ENCODE measurements around the gene ZNF548. TPM values are rescaled to one million over a fixed set of nuclear protein-coding genes. Genes with fewer than 3 reads are reported as not detected.

ZNF548 gene
- total and polyA plus RNA-seq, 2 experiments from 2014 or later, result 1.9 to 9.8 TPM

- ATAC-seq, result peak; percentile 98
- Mint-ChIP-seq H3K27me3 (ENCODE audit: insufficient read depth, low read depth, poor library complexity) (peaks cover 3% of the 10 kb centered on the region), H3K9me3 (no peaks in the 10 kb centered on the region), H3K4me1 (peaks cover 7% of the 10 kb centered on the region), H3K36me3 (ENCODE audit: low read depth) (peaks cover 2% of the 10 kb centered on the region; the same call in 1 of the 3 replicates), H3K27ac (peak within 1 kb of the TSS; percentile 97), H3K4me3 (peak within 1 kb of the TSS; percentile 98)
- Histone ChIP-seq H3K9me2 (ENCODE audit: insufficient read depth) (no peaks in the 10 kb centered on the region), H3K4me3 (peak within 1 kb of the TSS; percentile 72), H3K4me2 (peak within 1 kb of the TSS; percentile 93), H4K20me1 (replicated peaks; ENCODE audit: insufficient read depth) (no peaks in the 10 kb centered on the region), H3K27ac (ENCODE audit: low read depth) (peak within 1 kb of the TSS; percentile 63), H3K79me2 (replicated peaks; ENCODE audit: insufficient read depth) (peaks cover 13% of the 10 kb centered on the region), H3F3A (replicated peaks; ENCODE audit: low read depth) (no peaks in the 10 kb centered on the region), H3K4me1 (ENCODE audit: insufficient read depth) (no peaks in the 10 kb centered on the region), H3K27me3 (ENCODE audit: insufficient read depth) (no peaks in the 10 kb centered on the region), H2AFZ (peak within 1 kb of the TSS; percentile 19; the same call in 1 of the 2 replicates), H3K36me3 (ENCODE audit: insufficient read depth) (no peaks in the 10 kb centered on the region)
- TF ChIP-seq EZH2 (IDR thresholded peaks at IDR 0.05; ENCODE audit: low read depth, unreplicated experiment), result no peak
- peak; percentile 95 for TF ChIP-seq ETS1 (IDR thresholded peaks at IDR 0.05)
- peak; percentile 99 for TF ChIP-seq CREB1 (CRISPR knock-in tag; IDR thresholded peaks at IDR 0.05; ENCODE audit: low read depth)
- no peak for TF ChIP-seq EZH2phosphoT487 (IDR thresholded peaks at IDR 0.05; ENCODE audit: unreplicated experiment)
- peak; percentile 73 for TF ChIP-seq POLR2AphosphoS5 (IDR thresholded peaks at IDR 0.05; ENCODE audit: low read depth)
- DNase-seq (ENCODE audit: low spot score), result peak; percentile 99
Measured at GRCh38 chr19:57362997-57363687, 26.5 kb upstream of the ZNF548 start, which contains the start of the genes TRAPPC2B and ZNF547. Gene TRAPPC2B (plus strand): TSS chr19:57363551. CDS start chr19:57364834, 1,283 bp downstream. Gene ZNF547 (plus strand): TSS chr19:57363551. CDS start chr19:57368556, 5,005 bp downstream.

GRCh38 chr19:57363688-57364181 lies 25.9 kb upstream of the ZNF548 start:
- H3K27me3 Mint-ChIP-seq (ENCODE audit: insufficient read depth, low read depth, poor library complexity), result peaks cover 3% of the 10 kb centered on the region
- H3K4me3 ChIP-seq, result peak overlapping the region; percentile 72
- no peaks in the 10 kb centered on the region for H3K36me3 ChIP-seq (ENCODE audit: insufficient read depth)
- ATAC-seq (peak; percentile 50), DNase-seq (ENCODE audit: low spot score) (peak; percentile 15)
- H2AFZ ChIP-seq, result no peak overlapping the region
- peak overlapping the region; percentile 93 for H3K4me2 ChIP-seq
- peaks cover 7% of the 10 kb centered on the region for H3K4me1 Mint-ChIP-seq
- H4K20me1 ChIP-seq (replicated peaks; ENCODE audit: insufficient read depth), result no peaks in the 10 kb centered on the region
- H3K9me3 Mint-ChIP-seq, result no peaks in the 10 kb centered on the region
- H3F3A ChIP-seq (replicated peaks; ENCODE audit: low read depth), result no peaks in the 10 kb centered on the region
- peak overlapping the region; percentile 53; the same call in 1 of the 2 replicates for H3K27ac ChIP-seq (ENCODE audit: low read depth)
- peaks cover 13% of the 10 kb centered on the region for H3K79me2 ChIP-seq (replicated peaks; ENCODE audit: insufficient read depth)
- no peaks in the 10 kb centered on the region; the same call in 2 of the 3 replicates for H3K36me3 Mint-ChIP-seq (ENCODE audit: low read depth)
- peak overlapping the region; percentile 97 for H3K27ac Mint-ChIP-seq
- no peaks in the 10 kb centered on the region for H3K27me3 ChIP-seq (ENCODE audit: insufficient read depth)
- H3K4me1 ChIP-seq (ENCODE audit: insufficient read depth), result no peaks in the 10 kb centered on the region
- no peaks in the 10 kb centered on the region for H3K9me2 ChIP-seq (ENCODE audit: insufficient read depth)
- H3K4me3 Mint-ChIP-seq, result peak overlapping the region; percentile 98
- TF ChIP-seq REST (IDR thresholded peaks at IDR 0.05; ENCODE audit: unreplicated experiment) (no peak), ZNF462 (CRISPR knock-in tag; IDR thresholded peaks at IDR 0.05) (no peak), CREB1 (CRISPR knock-in tag; IDR thresholded peaks at IDR 0.05; ENCODE audit: low read depth) (no peak)

All from GM23338 (cell line).